RWPE1 (cell line): Measurements from ENCODE around the gene ID1.

Source experiments
- CTCF ChIA-PET: fragments of 350-600 bp; sonication (Branson Sonifier 250); formaldehyde crosslinking; extraction: SDS; loops from one replicate; lab custom pipeline; 2021; lab: Yijun Ruan, JAX
- POLR2A ChIA-PET: fragments of 400-600 bp; formaldehyde crosslinking; extraction: SDS; loops from one replicate; lab custom pipeline; 2020; ENCODE audit warnings: antibody characterized with exemption; ENCODE audit not compliant: low non-redundant PET; lab: Yijun Ruan, JAX
- DNase-seq: peaks from one replicate; pipeline ENCODE4 v3.0.0; 2012; ENCODE audit warnings: low spot score
- H3K27ac ChIP-seq: fragments of 450-650 bp; 2 replicates; pipeline ENCODE4 v1.5.1; 2017
- CTCF ChIP-seq: fragments of 450-650 bp; conservative IDR thresholded peaks from 2 replicates; pipeline ENCODE4 v1.5.1; 2017; ENCODE audit warnings: low read depth, mild to moderate bottlenecking

Gene ID1

GRCh38 chr20:31568041-31568731, 36.9 kb upstream of the ID1 start:
- ChIA-PET CTCF (interaction anchor here (0.6 to 20.6 kb wide), 10 partner anchors 8 to 155 kb away, joined by 3 to 656 read pairs (median 6); partner anchors contain the start of gene ID1), POLR2A (interaction anchor here (1.1 to 3.0 kb wide), 7 partner anchors 25 to 44 kb away, joined by 3 to 33 read pairs (median 5); partner anchors contain the start of gene ID1)

GRCh38 chr20:31568773-31569162, 36.3 kb upstream of the ID1 start:
- TF ChIP-seq CTCF, result no peak
- ChIA-PET CTCF (interaction anchor here (0.6 to 20.6 kb wide), 13 partner anchors 8 to 166 kb away, joined by 3 to 656 read pairs (median 5); partner anchors contain the start of gene ID1), POLR2A (interaction anchor here (1.1 to 2.7 kb wide), 4 partner anchors 34 to 43 kb away, joined by 4 to 33 read pairs (median 9); partner anchors contain the start of gene ID1)
- DNase-seq, result no peak
- peak overlapping the region; percentile 93 for H3K27ac ChIP-seq

More at GRCh38 chr20:31568041-31568731, 36.9 kb upstream of the ID1 start:
- DNase-seq, result no peak
- H3K27ac ChIP-seq, result peak overlapping the region; percentile 93
- no peak for TF ChIP-seq CTCF

- peak; percentile 99 for TF ChIP-seq CTCF
- CTCF ChIA-PET, result interaction anchor here (0.6 to 20.6 kb wide), 16 partner anchors 9 to 166 kb away, joined by 3 to 656 read pairs (median 5); partner anchors contain the start of gene ID1
- no peak for DNase-seq
Measured at GRCh38 chr20:31569163-31570020, 35.7 kb upstream of the ID1 start.

GRCh38 chr20:31570021-31570463, 35.0 kb upstream of the ID1 start:
- ChIA-PET CTCF (interaction anchor here (0.6 to 20.6 kb wide), 9 partner anchors 10 to 153 kb away, joined by 3 to 656 read pairs (median 12); partner anchors contain the start of gene ID1), POLR2A (interaction anchor here (1.1 kb wide), 1 partner anchor 41 kb away, joined by 3 read pairs; no protein-coding TSS in a partner anchor)
- H3K27ac ChIP-seq, result peak overlapping the region; percentile 93
- no peak for DNase-seq
- no peak for TF ChIP-seq CTCF

More at GRCh38 chr20:31569163-31570020, 35.7 kb upstream of the ID1 start:
- POLR2A ChIA-PET, result interaction anchor here (1.1 to 1.5 kb wide), 2 partner anchors 33 to 38 kb away, joined by 4 to 5 read pairs; no protein-coding TSS in a partner anchor
- peak overlapping the region; percentile 93 for H3K27ac ChIP-seq

GRCh38 chr20:31570735-31571617, 34.1 kb upstream of the ID1 start:
- peak overlapping the region; percentile 93 for H3K27ac ChIP-seq
- TF ChIP-seq CTCF, result no peak
- CTCF ChIA-PET, result interaction anchor here (0.6 to 20.6 kb wide), 8 partner anchors 8 to 41 kb away, joined by 3 to 656 read pairs (median 13); partner anchors contain the start of gene ID1
- POLR2A ChIA-PET, result interaction anchor here (1.1 kb wide), 1 partner anchor 40 kb away, joined by 3 read pairs; no protein-coding TSS in a partner anchor
- no peak for DNase-seq
